HG03521 (cell line): ENCODE results near the gene C1orf141.
"Not testable (repeated sequence)": the region's sequence is repeated elsewhere in the genome, so short reads cannot be mapped to it uniquely, and the experiment has no call there.

Experiments used
- ATAC-seq: cut with Tn5 transposase; IDR thresholded peaks from one replicate; pipeline ENCODE4 v1.9.1; 2021; ENCODE audit warnings: mild to moderate bottlenecking, moderate library complexity; ENCODE audit not compliant: unreplicated experiment

C1orf141 gene

DNA sequence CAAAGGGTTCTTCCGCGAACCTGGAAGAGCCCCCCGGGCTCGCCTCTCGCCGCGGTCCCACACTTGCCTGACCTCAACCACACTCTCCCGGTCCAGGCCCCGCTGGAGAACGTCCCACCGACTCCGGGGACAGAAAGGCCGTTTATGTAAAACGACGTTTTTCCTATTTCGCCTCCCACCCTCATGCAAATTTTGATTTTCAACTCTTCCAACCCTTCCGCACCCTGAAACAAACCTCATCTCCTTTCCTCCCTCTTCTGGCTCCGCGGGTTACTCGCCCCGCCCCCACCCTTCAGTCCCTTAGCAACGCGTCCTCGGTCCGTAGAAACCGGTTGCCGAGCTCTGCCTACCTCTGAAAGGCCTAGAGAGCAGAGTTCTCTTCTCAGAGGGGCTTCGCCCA is at the start of gene C1orf141:
Gene C1orf141 (minus strand): TSS at position 276 of the 400 bp plus-strand sequence. CDS start 7,730 bp downstream, outside the sequence.
- ATAC-seq, result no peak

DNA sequence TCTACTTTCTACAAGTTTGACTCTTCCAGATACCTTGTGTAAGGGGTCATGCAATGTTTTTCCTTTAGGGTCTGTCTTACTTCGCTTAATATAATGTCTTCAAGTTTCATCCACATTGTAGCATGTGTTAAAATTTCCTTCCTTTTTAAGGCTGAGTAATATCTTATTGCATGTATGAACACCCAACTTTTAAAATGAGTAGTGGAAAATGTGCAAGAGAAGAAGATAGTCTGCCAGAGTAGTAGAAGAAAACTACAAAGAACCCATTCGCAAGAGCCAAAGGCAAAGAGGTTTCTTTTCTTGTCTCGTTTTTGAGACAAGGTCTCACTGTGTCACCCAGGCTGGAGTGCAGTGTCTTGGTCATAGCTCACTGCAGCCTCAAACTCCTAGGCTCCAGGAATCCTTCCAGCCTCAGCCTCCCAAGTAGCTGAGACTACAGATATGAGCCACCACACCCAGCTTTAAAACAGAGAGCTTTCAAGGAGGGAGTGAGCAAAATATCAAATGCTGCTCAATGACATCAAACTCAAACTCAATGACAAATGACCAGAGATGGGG is 40.8 kb upstream of the C1orf141 start:
- no peak for ATAC-seq

DNA sequence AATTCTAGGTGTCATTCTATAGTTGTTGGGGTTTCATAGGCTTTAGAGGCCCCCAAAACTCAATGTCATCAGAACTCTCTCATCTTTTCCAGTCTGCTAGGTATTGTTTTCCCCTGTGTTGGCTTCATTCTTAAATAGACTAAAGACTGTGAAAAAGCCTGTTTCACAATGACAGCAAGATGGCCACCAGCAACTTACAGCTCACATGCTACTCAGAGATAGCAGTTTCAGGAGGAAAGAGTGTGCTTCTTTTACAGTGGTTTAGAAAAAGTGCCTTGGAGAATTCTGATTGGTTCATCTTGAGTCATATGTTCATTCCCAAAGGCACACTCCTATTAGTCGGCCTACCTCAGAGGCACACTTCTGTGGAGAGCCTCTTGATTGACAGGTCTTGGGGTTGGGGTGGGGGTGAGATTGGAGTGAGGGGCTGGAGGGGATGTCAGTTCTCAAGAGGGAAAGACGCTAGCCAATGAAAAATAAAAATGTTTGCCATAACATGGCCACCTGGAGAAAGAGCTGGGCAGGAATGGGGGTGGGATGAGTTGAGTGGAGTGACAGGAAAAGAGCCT is 40.0 kb upstream of the C1orf141 start:
- peak; percentile 40 for ATAC-seq

DNA sequence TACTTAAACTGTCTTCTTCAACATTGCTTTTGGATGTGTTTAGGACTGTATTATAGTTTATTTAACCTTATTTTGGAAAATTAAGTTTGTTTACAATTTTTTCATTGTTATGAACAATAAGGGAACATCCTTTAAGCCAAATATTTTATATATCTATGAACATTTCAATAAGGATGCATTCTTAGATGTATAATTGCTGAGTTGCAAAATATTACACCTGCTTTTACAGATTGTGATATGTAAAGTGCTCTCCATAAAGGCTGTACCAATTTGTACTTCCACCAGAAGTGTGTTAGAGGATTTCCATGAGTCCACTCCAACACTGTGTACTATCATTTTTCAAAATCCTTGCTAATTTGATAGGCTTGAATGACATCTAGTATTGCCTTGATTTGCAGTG is 39.2 kb upstream of the C1orf141 start:
- no peak for ATAC-seq

DNA sequence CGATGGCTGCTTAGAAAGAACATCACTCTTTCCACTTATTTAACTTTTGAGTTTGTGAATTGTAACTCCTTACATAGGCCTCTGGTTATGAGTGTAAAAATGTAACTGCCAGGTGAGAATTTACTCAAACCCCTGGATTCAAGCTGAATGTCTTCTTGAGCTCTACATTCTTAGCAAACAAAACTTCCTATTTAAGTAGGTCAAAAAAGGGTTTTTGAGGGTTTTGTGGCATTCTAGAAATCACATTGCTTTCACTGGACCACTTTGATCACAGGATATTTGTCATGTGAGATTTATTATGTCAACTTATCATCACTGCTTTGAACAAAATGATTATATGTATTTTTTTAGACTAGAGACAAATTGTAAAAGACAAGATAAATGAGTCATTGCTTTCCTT is 37.2 kb upstream of the C1orf141 start:
- ATAC-seq, result no peak

DNA sequence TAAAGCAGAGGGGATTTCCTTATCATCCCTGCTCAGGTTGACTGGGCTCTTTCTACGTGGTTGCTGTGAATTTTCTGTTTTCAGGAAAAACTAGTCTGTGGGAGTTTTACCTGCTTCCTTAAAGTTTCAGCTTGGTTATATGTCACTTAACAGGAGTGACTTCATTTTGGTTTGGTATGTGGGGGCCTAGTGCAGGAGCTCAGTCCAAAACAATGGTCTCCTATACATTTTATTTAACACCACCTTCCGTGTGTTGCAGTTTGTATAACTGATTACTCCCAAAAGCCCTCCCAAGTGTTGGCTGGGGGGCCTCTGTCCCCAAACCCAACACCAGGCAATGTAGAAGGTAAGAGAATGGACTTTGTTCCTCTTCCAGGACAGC is 36.8 kb upstream of the C1orf141 start:
- ATAC-seq, result no peak

DNA sequence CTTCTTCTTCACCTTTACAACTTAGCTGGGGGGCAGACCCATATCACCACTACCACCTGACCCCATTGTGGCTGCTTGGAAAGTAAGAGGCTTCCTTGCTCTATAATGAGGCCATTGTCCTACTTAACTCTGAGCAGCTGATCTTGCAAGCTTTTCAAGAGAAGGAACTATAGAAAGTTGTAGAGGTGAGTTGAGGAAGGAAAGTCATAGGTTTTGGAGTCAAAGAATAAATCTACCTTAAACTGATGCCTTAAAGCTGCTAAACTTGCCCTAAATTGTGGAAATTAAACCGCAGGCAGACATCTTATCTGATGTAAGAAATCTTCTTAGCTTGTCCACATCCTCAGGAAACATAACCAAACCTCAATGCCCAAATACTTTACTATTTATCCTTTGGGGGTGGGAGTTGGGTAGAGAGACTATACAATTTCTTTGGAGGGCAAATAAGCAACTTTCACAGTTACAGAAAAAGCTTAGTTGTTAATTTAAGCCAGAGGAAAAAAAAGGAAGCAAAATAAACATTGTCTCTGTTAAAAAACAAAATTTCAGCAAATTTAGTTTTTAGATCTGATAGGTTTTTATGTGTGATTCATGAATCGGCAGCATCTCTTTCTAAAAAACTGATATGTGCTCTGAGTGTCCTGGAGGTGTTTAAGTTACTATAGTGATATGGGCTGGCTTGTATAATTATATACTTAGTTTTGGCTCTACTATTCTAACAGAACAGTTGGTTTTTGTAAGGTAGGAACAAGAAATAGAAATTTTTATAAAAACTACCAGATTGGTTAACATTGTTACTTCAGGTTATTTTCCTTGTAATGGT is 36.2 kb upstream of the C1orf141 start:
- ATAC-seq, result no peak

DNA sequence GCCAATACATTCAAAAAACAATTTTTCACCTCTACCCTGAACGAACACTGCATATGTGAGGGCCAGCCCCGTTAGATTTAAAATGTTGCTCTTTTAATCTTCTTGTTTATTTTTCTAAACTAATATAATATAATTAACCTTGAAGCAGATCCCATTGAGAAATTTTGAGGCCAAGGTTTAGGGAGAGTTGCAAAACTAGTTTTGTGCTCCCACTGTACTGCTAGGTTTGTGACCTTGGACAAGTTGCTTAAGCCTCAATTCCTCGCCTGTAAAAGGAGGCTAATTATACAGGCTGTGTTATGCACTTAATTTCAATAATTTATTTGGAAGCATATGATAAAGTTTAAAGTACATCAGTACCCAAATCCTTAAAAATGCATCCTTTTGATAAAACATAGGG is 35.2 kb upstream of the C1orf141 start:
- no peak for ATAC-seq

DNA sequence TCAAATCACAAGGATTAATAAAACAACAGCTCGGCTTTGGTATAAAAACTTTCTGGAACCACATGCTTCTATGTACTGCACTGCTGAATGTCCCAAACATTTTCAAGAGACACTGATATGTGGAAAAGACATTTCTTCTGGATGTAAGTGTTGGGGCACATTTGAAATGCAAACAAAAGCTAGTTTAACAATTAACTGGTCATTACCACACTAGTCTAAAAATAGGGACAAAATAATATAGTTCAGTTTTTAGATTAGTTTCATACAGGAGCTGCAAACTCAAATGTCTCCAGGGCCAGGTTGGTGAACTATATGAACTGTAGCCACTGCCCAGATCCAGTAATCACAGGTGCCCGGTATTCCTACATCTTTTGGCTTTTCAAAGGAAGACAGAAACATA is 34.7 kb upstream of the C1orf141 start:
- no peak for ATAC-seq

DNA sequence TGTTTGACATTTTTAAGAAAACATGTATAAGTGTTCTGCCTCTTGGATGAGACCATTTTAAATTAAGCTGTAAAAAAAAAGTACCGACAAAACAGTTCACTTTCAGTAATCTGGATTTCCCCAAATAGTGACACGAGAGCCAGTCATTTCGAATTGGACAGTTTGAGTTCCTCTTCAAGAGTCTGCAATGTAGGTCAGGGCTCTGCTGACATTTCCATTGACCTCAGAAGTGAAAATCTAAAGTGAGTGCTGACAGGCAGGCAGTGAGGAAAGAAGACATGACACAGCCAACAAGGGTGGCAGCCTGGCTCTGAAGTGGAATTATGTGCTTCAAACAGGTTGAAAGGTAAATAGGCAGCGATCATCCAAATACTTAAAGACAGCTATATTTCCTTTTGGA is 31.4 kb upstream of the C1orf141 start, which contains the start of gene IL23R:
Gene IL23R (plus strand): TSS at position 259 of the 400 bp plus-strand sequence. CDS start 1,667 bp downstream, outside the sequence.
- peak; percentile 83 for ATAC-seq

DNA sequence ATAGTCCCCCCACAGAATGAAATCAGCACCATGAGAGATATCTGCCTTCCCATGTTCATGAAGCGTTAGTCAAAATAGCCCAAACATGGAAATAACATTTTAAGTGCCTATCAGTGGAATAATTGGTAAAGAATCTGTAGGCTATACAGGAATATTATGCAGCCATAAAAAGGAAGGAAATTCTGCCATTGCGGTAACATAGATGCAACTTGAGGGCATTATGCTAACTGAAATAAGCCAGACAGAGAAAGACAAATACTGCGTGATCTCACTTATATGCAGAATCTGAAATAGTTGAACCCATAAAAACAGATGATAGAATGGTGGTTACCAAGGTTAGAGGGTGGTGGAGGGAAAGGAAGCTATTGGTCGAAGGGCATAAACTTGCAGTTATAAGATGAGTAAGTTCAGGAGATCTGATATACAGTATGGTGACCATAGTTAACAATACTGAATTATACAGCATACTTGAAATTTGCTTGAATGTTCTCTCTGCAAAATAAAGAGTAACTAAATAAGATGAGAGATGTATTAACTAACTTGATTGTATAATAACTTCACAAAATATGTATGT is 30.8 kb upstream of the C1orf141 start:
- no peak for ATAC-seq

DNA sequence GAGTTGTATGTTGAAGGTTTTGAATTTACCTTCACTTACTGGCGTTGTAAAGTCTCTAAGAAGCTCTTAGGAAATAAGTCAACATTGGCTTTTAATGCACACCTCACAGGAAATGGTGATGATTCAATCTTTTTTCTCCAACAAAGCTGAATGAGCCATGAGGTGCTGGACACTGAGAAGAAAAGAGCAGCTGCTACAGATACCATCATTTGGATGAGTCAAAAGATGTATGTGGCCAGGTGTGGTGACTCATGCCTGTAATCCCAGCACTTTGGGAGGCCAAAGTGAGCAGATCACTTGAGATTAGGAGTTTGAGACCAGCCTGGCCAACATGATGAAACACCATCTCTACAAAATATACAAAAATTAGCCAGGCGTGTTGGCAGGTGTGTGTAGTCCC is 28.2 kb upstream of the C1orf141 start:
- no peak for ATAC-seq

DNA sequence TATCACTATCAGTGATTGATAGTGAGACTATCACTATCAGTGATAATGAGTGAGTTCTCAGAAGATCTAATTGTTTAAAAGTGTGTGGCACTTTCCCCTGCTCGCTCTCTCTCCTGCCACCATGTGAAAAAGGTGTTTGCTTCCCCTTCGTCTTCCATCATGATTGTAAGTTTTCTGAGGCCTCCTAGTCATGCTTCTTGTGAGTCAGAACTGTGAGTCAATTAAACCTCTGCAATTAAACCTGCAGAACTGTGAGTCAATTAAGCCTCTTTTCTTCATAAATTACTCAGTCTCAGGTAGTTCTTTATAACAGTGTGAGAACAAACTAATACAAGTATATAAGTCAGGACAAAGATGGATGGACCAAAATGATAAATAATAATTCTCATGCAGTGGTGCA is 24.5 kb upstream of the C1orf141 start:
- no peak for ATAC-seq

DNA sequence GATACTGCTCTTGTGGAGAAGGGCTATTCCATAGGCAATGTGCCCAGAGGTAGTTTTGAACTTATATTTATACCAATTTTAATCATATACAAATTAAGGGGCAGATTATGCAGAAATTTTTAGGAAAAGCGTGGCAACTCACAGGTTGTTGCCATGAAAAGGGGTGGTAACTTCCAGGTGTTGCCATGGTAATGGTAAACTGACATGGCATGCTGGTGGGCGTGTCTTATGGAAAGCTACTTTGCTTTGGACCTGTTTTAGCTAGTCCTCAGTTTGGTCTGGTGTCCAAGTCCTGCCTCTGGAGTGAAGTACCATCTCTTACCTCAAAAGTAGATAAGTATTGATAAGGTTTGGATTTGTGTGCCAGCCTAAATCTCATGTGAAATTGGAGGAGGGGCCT is 23.6 kb upstream of the C1orf141 start:
- ATAC-seq, result no peak

DNA sequence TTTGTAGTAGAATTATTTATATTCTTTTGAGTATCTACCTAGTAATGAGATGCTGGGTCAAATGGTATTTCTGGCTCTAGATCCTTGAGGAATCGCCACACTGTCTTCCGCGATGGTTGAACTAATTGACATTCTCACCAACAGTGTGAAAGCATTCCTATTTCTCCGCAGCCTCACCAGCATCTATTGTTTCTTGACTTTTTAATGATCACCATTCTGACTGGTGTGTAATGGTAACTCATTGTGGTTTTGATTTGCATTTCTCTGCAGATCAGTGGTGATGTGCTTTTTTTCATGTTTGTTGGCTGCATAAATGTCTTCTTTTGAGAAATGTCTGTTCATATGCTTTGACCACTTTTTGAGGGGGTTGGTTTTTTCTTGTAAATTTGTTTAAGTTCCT is 16.2 kb upstream of the C1orf141 start:
- no peak for ATAC-seq

DNA sequence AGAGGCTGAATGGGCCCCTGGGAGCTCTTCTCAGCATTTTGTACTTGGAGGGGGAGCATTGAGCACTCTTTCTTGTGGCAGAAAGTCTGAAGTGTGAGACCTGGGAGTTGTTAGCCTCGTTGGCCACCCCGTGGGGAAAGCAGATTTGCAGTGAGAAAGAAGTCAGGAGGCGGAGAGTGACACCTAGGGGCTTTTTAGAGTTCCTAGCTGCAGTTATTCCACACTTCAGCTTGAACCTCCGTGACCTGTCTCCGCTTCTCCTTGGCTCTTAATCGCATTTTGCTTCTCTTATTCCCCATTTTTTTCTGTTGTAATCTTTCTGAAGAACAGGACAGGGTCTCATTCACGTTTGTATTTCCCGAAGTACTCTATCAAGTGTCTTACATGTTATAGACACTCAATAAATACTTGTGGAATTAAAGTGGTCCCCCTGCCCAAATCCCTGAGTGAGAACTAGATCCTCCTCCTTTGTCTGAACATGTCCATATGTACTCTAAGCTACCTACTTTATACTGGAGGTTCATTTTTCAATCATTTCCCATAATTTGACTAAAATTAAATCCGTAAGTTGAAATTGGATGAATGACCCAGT is 14.5 kb upstream of the C1orf141 start:
- ATAC-seq, result peak; percentile 90

DNA sequence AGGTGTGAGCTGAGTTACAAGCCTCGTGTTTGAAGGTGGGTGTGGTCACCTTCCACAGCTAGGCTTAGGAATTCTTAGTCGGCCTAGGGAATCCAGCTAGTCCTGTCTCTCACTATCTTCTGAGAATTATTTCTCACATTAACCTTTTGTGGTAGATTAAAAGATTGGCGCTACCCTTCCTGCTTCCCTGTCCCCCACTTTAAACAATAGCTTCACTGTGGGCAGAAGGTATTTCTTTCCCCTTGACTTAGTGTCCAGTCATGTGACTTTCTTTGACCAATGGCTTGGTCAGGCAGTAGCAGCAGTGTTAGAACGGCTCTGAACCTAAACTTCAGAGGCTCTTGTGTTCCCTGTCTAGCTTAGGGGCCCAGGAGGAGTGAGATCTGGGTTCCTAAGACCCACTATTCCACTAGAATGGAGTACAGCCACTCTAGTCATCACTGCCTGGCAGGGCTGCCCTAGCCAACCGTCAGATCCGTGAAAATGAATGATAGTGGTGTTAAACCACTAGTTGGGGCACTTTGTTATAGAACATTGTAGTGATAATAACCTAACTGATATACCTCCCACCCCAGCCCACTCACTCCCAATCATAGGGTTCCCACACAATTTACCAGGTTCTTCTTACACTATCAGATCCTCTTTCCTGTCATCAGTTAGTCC is 13.9 kb upstream of the C1orf141 start:
- peak; percentile 24 for ATAC-seq

DNA sequence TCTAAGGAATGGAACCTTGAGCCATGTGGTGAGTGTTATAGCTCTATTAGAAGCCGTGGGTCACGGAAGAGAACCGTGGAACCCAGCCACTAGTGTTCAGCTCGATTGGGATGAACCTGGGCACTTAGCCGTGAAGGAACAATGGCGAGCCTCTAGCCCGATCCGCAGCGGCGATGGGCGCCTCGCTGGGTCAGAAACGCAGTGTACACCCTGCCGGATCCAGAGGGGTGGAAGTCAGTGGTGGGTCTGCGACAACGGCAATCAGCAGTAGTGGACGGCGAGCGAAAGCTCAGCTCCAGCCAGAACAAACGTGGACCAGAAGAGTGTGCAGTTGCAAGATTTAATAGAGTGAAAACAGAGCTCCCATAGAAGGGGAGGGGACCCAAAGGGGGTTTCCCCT is 13.2 kb upstream of the C1orf141 start:
- ATAC-seq, result not testable (repeated sequence)

DNA sequence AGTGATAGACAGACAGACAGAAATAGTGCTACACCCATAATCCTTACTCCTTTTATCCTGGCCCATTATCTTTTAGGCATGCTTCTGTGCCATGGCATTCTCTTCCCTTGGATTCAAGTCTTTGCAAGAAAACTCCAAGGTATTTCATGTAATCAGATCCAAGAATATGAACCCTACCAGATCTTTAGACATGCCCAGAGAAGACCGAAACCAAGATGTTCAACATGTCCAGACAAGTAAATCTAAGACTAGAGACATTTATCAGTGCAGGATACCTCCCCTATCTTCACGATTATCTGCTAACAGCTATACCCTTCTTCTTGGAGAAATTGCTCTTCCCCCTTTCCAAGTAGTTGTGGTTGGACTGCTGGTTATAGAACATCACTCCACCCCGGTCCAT is 11.8 kb upstream of the C1orf141 start:
- ATAC-seq, result no peak

DNA sequence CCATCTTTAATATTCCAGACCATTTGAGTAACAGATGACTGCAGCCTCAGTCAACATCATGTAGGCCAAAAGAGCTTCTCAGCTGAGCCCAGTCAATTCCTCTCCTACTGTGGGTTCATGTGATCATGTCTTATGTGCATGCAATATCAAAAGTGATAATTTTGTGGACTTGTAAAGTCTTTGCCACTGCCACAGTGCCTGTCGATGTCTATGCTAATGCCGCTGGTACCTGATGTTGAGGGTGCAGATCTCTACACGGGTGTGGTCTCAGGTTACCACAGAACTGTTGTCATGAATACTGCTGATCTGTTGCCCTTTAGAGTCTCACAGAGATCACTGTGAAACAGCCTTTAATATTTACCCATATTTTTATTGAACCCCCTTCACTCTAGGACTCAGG is 11.3 kb upstream of the C1orf141 start:
- ATAC-seq, result no peak

DNA sequence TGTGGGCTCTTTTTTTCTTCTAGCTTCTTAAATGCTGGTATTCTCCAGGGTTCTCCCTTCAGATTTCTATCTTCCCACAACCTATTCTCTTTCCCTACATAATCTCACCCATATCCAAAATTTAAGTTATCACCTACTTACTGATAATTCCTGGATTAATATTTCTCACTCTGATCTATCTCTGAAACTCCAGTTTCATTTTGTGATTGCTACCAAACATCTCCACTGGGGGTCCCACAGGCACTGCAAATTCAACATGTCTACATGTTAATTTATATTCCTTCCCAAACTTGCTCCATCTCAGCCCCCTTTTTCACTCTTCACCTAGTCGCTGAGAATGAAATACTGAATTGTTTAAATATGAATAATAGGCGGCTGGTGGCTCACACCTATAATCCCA is 9.9 kb upstream of the C1orf141 start:
- no peak for ATAC-seq
